ENCODE data around the gene CXCR1. TPM values are rescaled to one million over a fixed set of nuclear protein-coding genes. Genes with fewer than 3 reads are reported as not detected.

CXCR1 gene
- total and polyA plus RNA-seq, 11 donors, result 0.08 to 1.9 (median 0.47) TPM

GRCh38 chr2:218146056-218146455 lies 20.7 kb downstream of the CXCR1 start:
- Histone ChIP-seq H3K9me3 (no peaks in the 10 kb centered on the region), H3K27ac (no peak overlapping the region), H3K4me3 (no peak overlapping the region), H3K36me3 (no peaks in the 10 kb centered on the region), H3K27me3 (peaks cover 0 to 8% (median 0%) of the 10 kb centered on the region in 9 donors), H3K4me1 (no peaks in the 10 kb centered on the region)
- TF ChIP-seq CTCF (IDR thresholded peaks at IDR 0.05), result no peak
- TF ChIP-seq POLR2A (IDR thresholded peaks at IDR 0.05), result no peak
- DNase-seq, result no peak
- ATAC-seq, result no peak
- intact Hi-C loops (cut with DNase I), result no loop called here

GRCh38 chr2:218145124-218145523 lies 21.6 kb downstream of the CXCR1 start:
- ATAC-seq, result peak in 2 of 4 donors; percentile 20 to 41
- Histone ChIP-seq H3K4me3 (no peak overlapping the region), H3K27me3 (peaks cover 0 to 11% (median 0%) of the 10 kb centered on the region in 9 donors), H3K36me3 (no peaks in the 10 kb centered on the region), H3K4me1 (no peaks in the 10 kb centered on the region), H3K9me3 (no peaks in the 10 kb centered on the region), H3K27ac (no peak overlapping the region)
- intact Hi-C loops (cut with DNase I), result no loop called here
- DNase-seq, result peak in 1 of 5 donors; percentile 40
- 59 to 74% (median 60%) methylated on average over 3 of the region's 3 CpGs for WGBS, 4 donors
- TF ChIP-seq POLR2A (IDR thresholded peaks at IDR 0.05), result no peak
- no peak for TF ChIP-seq CTCF (IDR thresholded peaks at IDR 0.05)

- Histone ChIP-seq H3K36me3 (no peaks in the 10 kb centered on the region), H3K4me1 (no peaks in the 10 kb centered on the region), H3K27me3 (peaks cover 0 to 23% (median 0%) of the 10 kb centered on the region in 9 donors), H3K27ac (no peak overlapping the region), H3K4me3 (no peak overlapping the region), H3K9me3 (no peaks in the 10 kb centered on the region)
- 68 to 82% (median 74%) methylated on average over 4 of the region's 4 CpGs for WGBS, 4 donors
- TF ChIP-seq POLR2A (IDR thresholded peaks at IDR 0.05), result no peak
- TF ChIP-seq CTCF (IDR thresholded peaks at IDR 0.05), result no peak
- ATAC-seq (no peak), DNase-seq (no peak)
- intact Hi-C loops (cut with DNase I), result no loop called here
These were observed 28.7 kb downstream of the CXCR1 start for GRCh38 chr2:218138047-218138446.

- TF ChIP-seq POLR2A (IDR thresholded peaks at IDR 0.05) (no peak), CTCF (IDR thresholded peaks at IDR 0.05) (no peak)
- no peaks in the 10 kb centered on the region for H3K36me3 ChIP-seq
- no peaks in the 10 kb centered on the region for H3K9me3 ChIP-seq
- no peak overlapping the region for H3K27ac ChIP-seq
- 42 to 73% (median 66%) methylated on average over 3 of the region's 3 CpGs for WGBS, 4 donors
- intact Hi-C loops (cut with DNase I), result no loop called here
- DNase-seq (no peak), ATAC-seq (no peak)
- H3K4me3 ChIP-seq, result no peak overlapping the region
- no peaks in the 10 kb centered on the region for H3K4me1 ChIP-seq
- H3K27me3 ChIP-seq, result peaks cover 0 to 23% (median 0%) of the 10 kb centered on the region in 9 donors
These were observed 29.2 kb downstream of the CXCR1 start for GRCh38 chr2:218137514-218137913.
